Right kidney (tissue), 1 donor: ENCODE data around the gene GSTA4.
"Not testable (repeated sequence)": the region's sequence is repeated elsewhere in the genome, so short reads cannot be mapped to it uniquely, and the experiment has no call there.

Experiments
- DNase-seq: peaks from one replicate; pipeline ENCODE4 v3.0.0-alpha.2; 2016

GSTA4 gene

DNA sequence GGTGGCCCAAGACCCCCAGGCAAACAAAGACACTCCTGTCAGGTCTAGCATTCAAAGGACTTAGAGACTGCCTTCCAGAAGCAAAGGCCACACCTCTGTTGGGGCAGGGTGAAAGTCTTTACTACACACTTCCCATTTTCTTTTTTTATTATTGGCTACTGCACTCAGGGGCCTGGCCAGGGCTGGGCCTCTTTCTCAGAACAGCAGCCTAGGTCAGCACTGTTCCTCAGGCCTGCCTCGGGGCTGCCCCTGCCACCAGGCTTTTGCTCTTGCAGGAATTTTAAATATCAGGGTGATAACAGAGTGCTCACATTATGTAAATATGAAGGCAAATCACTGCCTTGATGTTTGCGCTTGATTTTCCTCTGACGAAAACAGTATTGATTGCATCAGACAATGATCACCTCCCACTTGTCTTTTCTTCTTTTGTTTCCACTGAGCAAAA, 18.5 kb downstream of the GSTA4 start:
- DNase-seq = no peak

DNA sequence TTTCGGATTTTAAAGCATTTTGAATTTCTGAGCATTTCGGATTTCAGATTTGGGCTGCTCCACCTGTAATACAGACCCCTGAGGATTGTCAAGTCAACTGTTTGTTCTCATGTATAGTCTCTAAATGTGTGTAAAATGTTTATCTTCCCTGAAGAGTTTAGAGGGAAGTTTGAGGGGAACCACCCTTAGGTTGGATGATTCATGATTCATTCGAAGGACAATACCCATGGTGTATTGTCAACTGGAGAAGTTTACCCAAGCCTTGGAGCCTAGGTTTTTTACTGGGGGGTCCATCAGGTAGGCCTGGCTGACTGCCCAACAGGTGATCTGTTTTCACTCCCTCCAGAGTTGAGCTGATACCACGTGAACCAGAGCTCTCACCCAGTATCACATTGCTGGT, 18.9 kb downstream of the GSTA4 start:
- no peak for DNase-seq

- no peak for DNase-seq
Measured at GRCh38 chr6:52975580-52975979, 19.5 kb downstream of the GSTA4 start.

- no peak for DNase-seq
Measured at GRCh38 chr6:52972989-52973388, 22.1 kb downstream of the GSTA4 start.

- no peak for DNase-seq
Measured at GRCh38 chr6:52969359-52969758, 25.7 kb downstream of the GSTA4 start.

GRCh38 chr6:52966101-52966500, 29.0 kb downstream of the GSTA4 start:
- DNase-seq = no peak

DNA sequence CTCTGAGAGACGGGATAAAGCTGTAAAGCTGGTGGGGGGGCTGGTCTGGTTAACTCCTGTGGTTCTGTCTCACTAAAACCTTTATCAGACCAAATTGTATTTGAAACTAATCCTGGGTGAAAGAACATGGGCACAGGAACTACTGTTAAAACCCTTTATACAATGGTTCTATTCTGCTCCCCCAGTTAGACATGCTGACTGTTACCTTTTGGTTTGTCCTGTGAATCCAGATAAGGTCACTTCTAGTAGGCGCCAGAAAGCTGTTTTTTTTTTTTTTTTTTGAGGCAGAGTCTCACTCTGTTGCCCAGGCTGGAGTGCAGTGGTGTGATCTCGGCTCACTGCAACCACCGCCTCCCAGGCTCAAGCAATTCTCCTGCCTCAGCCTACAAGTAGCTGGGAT, 29.7 kb downstream of the GSTA4 start:
- no peak for DNase-seq

DNA sequence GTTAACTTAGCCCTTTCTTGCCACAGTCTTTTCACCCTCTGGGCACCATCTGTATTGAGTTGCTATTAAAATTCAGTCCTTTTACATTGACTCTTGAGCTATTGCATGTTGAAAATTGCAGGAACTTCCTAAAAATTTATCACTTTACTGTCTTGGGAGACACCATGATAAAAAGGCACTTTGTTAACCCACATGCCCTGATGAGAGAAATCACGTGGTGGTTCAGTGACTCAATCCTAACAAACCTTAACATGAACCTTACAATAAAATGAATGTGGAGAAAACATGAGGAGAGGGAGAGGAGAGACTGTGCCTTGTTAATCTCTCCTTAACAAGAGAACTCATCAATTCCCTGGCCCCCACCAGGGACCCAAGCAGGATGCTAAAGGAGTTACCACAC, 30.8 kb downstream of the GSTA4 start:
- no peak for DNase-seq

- no peak for DNase-seq
Measured at GRCh38 chr6:52962701-52963100, 32.4 kb downstream of the GSTA4 start.

DNA sequence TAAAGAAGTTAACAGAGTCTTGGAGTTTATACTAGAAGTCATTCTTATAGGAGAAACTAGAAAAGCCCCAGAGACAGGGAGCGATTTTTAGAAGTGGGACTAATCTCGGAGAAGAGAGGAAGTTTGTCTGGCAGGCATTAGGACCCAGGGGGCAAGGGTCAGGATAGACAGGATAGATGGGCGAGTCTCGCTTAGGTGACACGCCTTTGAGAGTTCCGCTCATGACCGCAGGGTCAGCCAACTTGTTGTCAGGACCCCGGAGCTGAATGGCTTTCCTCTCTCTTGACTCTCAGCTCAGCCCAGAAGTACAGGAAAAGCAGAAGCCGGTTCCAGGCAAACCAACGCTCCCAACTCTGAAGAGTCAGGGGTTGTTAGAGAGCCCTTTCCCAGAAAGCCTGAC, 34.1 kb downstream of the GSTA4 start:
- DNase-seq = not testable (repeated sequence)

- not testable (repeated sequence) for DNase-seq
Measured at GRCh38 chr6:52960211-52960610, 34.9 kb downstream of the GSTA4 start.

- DNase-seq = no peak
Measured at GRCh38 chr6:52958546-52959255, 36.4 kb downstream of the GSTA4 start.

- DNase-seq = no peak
Measured at GRCh38 chr6:52955871-52956270, 39.2 kb downstream of the GSTA4 start.

DNA sequence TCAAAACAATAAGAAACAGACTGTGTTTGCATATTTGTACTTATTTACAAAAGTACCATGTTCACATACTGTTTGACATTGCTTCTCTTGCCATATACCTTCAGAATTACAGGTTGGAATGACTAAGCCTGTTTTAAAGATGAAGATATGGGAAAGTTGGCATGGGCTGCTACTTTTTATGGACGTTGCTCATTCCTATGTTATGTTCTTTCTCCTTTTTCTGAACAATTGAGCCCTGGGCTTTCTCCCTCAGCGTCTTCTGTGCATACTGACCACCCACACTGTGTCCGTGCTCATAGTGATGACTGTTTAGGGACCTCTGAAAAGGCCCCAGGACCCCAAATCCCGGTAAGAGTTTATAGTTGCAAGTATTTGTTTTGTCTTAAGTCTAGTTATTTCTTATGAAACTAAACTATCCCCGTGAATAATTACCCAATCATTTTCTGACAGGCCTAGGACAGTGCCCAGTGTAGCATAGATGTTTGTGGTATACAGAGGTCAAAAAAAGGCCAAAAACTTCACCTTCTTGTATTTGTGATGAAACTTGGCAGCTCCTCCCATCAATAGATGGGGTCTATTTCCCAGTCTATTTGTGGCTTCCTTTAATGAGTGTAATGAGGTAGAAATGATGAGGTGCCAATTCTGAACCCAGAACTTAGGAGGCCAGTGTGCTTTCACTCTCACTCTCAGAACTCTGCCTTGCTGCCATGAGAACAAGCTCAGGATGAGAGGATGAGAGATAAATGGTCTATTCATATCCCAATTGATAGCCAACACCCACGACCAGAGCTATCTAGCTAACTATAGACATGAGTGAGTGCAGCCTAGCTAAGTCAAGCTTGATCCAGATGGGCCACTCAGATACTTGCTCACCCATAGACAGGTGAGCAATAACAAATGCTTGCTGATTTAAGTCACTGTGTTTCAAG, 40.9 kb downstream of the GSTA4 start:
- DNase-seq = no peak

GRCh38 chr6:52946306-52946705, 48.8 kb downstream of the GSTA4 start:
- DNase-seq = no peak

- DNase-seq = not testable (repeated sequence)
Measured at GRCh38 chr6:52942821-52943220, 52.3 kb downstream of the GSTA4 start.

DNA sequence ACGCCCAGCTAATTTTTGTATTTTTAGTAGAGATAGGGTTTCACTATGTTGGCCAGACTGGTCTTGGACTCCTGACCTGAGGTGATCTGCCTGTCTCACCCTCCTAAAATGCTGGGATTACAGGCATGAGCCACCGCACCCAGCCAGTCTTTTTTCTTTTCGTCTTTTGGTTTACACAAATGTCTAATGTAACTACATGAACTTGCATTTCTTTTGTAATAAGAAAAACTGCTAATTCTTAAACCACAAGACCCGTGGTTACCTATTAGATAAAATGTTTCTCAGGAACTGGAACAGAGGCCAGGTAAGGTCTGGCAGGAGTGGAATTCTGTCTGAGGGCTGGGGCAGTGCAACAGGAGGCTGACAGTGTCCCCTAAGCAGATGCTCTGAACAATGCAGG, 52.9 kb downstream of the GSTA4 start:
- DNase-seq = no peak

DNA sequence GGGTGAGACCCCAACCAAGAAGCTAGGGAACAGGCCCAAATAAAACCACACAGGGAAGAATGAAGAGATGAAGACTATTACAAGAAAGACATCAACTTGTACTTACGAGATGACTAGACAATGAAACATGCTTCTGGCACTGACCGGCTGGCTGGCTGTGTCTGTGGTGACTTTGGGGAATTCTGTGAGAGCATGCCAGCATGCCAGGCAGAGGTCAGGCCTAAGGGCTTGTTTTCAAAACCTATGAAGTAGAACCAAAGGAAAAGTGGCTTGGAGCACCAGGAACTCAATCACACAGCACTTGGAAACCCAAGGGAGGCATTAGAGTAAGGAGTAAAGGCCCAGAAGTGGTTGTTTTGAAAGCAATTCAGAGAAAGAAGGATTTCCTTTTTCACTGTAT, 57.2 kb downstream of the GSTA4 start:
- no peak for DNase-seq

DNA sequence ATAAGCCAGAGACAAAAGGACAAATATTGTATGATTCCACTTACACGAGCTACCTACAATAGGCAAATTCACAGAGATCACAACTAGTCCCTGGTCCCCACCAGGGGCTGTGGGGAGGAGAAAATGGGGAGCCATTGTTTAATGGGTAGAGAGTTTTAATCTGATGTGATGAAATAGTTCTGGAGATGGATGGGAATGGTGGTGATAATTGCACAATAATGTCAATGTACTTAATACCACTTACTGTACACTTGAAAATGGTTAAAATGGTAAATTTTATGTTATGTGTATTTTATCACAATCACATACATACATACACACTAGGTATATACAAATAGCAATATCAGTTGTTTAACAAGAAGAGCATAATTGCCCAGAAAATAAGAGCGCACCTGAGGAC, 61.3 kb downstream of the GSTA4 start:
- DNase-seq = no peak

DNA sequence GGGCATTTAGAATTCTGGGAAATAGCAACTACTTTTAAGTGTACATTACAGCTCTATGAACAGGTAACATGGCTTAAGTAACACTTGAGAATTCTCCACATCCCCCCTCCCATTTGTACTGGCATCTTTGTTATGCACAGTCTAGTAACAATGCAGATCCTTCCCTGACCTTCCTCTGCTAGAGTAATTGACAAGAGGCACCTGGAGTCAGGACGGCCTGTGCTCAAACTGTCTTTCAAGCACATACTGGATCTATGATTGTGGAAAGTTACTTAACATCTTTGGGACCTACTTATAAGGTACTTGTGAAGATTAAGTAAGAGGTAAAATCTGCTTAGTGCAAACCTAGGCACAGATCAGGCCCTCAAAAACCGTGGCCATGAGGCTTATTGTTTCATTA, 63.7 kb downstream of the GSTA4 start:
- DNase-seq = no peak

DNA sequence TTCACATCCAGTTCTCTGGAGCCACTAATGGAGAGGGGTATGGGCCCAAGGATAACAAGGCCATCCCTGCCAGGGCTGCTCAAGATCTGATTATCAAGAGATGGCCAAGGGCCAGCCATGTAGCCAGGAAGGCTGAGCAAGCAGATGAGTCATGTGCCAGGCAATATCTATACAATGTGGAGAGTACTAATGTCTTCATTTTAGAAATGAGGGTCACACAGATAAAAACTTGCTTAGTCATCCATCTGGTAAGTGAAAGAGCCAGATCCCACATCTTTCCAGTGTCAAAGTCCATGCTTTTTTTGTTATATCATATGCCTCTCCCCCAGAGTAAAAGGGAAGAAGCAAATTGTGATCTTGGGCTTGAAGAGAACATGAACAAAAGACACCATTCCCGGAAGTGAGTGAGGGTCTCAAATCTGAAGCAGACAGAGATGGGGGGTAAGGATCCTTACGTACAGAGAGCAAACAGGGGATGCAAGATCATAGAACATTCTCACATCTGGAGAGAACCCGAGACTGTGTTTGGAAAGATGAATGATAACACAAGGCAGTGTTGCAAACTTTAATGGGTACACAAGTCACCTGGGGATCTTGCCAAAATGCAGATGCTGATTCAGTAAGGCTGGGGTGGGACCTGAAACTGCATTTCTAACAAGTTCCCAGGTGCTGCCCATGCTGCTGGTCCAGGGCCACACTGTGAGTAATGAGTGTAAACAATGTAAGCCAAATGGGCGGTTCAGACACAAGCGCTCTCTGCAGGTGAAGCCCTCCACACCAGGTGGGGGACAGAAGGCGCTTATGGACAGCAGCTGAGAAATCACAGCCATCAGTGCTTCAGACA, 65.5 kb downstream of the GSTA4 start:
- DNase-seq = no peak
